ENCODE measurements around the gene FADS1.

GRCh38 chr11:61860054-61860903, 43.5 kb upstream of the FADS1 start:
- TF ChIP-seq CTCF (IDR thresholded peaks at IDR 0.05; ENCODE audit: insufficient read depth, low read length) (no peak), SPI1 (IDR thresholded peaks at IDR 0.05; ENCODE audit: borderline replicate concordance, low read depth) (no peak)

Measured in HL-60 (cell line).